Esophagus squamous epithelium (tissue), 4 donors: ENCODE measurements around the gene SYT8.

Experiments used
- POLR2A ChIP-seq, 4 donors: fragments of 450-650 bp; IDR thresholded peaks; one replicate each; pipeline ENCODE4 v1.6.1; 2017; ENCODE audit warnings: antibody characterized with exemption in 4 of 4, mild to moderate bottlenecking in 4 of 4, moderate library complexity in 3 of 4
- TF ChIP-seq, protein P1 (sequence below), 6 experiments: fragments of 450-650 bp in 4 of 6; fragments of 200-600 bp in 2 of 6; sonication (generic) in 2 of 6; IDR thresholded peaks; one replicate each; pipeline ENCODE4 v1.5.1; 2016 to 2019; ENCODE audit warnings: antibody characterized with exemption in 6 of 6, mild to moderate bottlenecking in 4 of 6, moderate library complexity in 4 of 6

DNA sequence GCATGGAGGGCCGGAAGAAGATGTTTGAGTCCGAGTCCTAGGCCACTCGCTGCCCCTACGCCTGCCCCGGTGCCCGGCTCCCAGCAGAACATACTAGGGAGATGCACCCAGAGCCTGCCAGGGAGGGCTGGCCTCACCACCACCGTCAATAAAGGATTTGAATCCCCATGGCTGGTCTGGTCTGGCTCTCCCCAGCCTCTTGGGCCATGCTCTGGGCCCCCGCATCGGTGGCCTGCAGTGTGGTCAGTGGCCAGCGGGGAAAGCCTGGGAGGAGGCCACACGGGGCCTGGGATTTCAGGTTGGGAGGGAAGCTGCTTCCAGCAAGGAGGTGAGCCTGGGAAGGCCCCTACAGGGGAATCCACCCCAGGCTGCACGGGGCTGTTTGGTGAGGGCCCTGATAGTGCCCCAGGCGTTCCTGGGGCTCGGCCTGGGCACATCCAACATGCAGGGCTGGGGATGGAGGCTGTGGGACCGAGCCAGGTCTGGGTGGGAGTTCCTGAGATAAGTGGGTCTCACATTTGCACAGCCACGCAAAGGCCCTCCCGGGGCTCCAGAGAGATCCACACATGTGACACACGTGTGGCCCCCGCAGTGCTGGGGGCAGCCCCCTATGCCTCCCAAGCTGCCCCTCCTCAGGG, 6.8 kb downstream of the SYT8 start:
- TF ChIP-seq, protein P1, sequence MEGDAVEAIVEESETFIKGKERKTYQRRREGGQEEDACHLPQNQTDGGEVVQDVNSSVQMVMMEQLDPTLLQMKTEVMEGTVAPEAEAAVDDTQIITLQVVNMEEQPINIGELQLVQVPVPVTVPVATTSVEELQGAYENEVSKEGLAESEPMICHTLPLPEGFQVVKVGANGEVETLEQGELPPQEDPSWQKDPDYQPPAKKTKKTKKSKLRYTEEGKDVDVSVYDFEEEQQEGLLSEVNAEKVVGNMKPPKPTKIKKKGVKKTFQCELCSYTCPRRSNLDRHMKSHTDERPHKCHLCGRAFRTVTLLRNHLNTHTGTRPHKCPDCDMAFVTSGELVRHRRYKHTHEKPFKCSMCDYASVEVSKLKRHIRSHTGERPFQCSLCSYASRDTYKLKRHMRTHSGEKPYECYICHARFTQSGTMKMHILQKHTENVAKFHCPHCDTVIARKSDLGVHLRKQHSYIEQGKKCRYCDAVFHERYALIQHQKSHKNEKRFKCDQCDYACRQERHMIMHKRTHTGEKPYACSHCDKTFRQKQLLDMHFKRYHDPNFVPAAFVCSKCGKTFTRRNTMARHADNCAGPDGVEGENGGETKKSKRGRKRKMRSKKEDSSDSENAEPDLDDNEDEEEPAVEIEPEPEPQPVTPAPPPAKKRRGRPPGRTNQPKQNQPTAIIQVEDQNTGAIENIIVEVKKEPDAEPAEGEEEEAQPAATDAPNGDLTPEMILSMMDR (IDR thresholded peaks at IDR 0.05) = no peak
- no peak for TF ChIP-seq POLR2A (IDR thresholded peaks at IDR 0.05)
